ENCODE measurements around the gene ARRDC2. TPM values are rescaled to one million over a fixed set of nuclear protein-coding genes. Genes with fewer than 3 reads are reported as not detected.
A peak's percentile ranks its signal among the peaks of the same experiment; 100 is the strongest.
"Not testable (repeated sequence)": the region's sequence is repeated elsewhere in the genome, so short reads cannot be mapped to it uniquely, and the experiment has no call there.

ARRDC2 gene
- total RNA-seq, 8 experiments from 2014 or later = 0.79 to 18.2 (median 5.4) TPM

DNA sequence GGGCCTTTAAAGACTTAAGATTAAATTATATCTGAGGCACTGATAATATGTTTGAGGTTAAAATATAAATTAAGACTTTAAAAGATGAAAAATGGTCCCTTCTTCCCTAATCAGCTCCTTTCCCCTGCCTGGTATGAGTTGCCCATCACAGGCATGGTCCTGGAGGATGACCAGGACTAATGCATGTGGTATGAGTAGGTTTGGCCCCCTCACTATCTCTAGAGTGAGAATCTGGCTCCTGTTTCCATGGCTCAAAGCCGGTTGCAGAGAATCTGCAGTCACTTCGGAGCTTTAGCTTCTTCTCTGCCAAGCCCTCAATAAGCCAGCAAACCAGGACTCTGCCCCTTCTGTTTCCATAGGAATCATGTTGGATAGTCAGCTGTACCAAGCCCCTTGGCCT, 24.1 kb downstream of the ARRDC2 start:
- ATAC-seq (replicated peaks in 6 of 8); H3K4me1 ChIP-seq (replicated peaks in 1 of 2); in situ Hi-C loops (cut with MboI; ENCODE audit: low pct_unique_long_range_greater_than_20kb in 2 of 9, low sequenced_read_pairs in 9 of 9, unreplicated experiment in 9 of 9); H3K27ac ChIP-seq; H3K4me3 ChIP-seq: not testable (repeated sequence)
- 0 to 92% (median 56%) methylated on average over 1 to 2 of the region's 2 CpGs; no CpG with 5 or more reads in 4 of the 10 experiments for WGBS, 10 experiments

DNA sequence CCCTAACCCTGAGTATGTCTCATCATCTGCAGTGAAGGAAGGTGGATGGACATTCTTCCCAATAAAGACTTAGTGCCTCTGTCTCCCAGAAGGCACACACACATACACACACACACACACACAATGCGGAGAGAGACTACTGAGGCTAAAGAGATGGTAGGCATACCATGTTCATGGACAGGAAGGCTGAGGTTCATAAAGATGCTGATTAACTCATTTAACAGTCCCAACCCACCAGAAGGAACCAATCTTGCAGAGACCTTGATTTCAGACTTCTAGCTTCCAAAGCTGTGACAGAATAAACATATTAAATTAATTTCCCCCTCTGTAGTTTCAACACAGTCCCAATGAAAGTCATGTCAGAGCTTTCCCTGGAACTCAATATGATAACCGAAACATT, 33.1 kb downstream of the ARRDC2 start:
- WGBS, 10 experiments = 63 to 100% (median 80%) methylated on average over 1 to 2 of the region's 2 CpGs; no CpG with 5 or more reads in 5 of the 10 experiments
- no peak for ATAC-seq (replicated peaks in 6 of 8)
- H3K4me3 ChIP-seq = no peak overlapping the region
- H3K27ac ChIP-seq = no peak overlapping the region
- no peaks in the 10 kb centered on the region for H3K4me1 ChIP-seq (replicated peaks in 1 of 2)
- in situ Hi-C loops (cut with MboI; ENCODE audit: low pct_unique_long_range_greater_than_20kb in 2 of 9, low sequenced_read_pairs in 9 of 9, unreplicated experiment in 9 of 9) = no loop called here

DNA sequence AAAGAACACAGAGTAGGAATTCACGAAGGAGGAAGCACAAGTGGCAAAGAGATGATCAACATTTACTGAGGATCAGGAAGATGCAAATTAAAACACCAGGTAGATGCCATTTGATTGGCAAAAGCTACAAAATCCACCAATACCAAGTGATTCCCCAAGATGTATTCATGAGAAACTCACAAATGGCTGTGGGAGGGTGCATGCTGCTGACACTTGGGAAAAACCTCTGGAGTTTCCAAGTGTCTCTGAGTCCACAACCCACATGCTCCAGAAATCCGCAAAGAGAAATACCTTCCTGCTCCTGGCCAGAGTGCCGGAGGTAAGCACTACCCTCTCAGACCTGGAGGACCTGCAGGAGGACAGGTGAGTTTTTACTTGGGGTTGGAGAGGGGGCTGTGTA, 35.7 kb downstream of the ARRDC2 start:
- in situ Hi-C loops (cut with MboI; ENCODE audit: low pct_unique_long_range_greater_than_20kb in 2 of 9, low sequenced_read_pairs in 9 of 9, unreplicated experiment in 9 of 9) = no loop called here
- Histone ChIP-seq H3K4me1 (replicated peaks in 1 of 2) (no peaks in the 10 kb centered on the region), H3K27ac (no peak overlapping the region), H3K4me3 (no peak overlapping the region)
- ATAC-seq (replicated peaks in 6 of 8) = no peak
- WGBS, 10 experiments = 60 to 100% (median 85%) methylated on average over 1 to 3 of the region's 3 CpGs; no CpG with 5 or more reads in 2 of the 10 experiments

DNA sequence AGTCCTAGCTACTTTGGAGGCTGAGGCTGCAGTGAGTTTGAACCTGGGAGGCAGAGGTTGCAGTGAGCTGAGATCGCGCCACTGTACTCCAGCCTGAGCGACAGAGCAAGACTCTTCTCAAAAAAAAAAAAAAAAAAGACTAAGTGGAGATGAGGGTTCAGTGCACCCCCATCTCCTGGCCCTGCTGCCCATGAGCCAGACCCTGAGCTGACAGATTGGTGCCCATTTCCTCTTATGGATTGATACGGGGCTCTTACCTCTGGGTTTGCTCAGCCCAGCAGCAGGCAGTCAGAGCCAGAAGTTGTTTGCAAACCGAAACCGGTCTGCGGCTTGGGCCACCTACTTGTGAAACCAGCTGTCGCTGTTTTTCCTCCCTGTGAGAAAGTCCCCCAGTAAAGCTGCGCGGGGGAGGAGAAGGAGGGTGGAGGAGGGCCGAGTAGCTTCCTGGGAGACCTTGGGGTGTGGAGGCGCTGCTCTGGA, 36.9 kb downstream of the ARRDC2 start:
- in situ Hi-C loops (cut with MboI; ENCODE audit: low pct_unique_long_range_greater_than_20kb in 2 of 9, low sequenced_read_pairs in 9 of 9, unreplicated experiment in 9 of 9) = no loop called here
- Histone ChIP-seq H3K27ac (no peak overlapping the region), H3K4me1 (replicated peaks in 1 of 2) (no peaks in the 10 kb centered on the region), H3K4me3 (no peak overlapping the region)
- WGBS, 10 experiments = 0 to 85% (median 27%) methylated on average over 2 to 9 of the region's 12 CpGs; no CpG with 5 or more reads in 2 of the 10 experiments
- peak in 6 of 8 experiments; percentile 15 to 72 (median 50) for ATAC-seq (replicated peaks in 6 of 8)

DNA sequence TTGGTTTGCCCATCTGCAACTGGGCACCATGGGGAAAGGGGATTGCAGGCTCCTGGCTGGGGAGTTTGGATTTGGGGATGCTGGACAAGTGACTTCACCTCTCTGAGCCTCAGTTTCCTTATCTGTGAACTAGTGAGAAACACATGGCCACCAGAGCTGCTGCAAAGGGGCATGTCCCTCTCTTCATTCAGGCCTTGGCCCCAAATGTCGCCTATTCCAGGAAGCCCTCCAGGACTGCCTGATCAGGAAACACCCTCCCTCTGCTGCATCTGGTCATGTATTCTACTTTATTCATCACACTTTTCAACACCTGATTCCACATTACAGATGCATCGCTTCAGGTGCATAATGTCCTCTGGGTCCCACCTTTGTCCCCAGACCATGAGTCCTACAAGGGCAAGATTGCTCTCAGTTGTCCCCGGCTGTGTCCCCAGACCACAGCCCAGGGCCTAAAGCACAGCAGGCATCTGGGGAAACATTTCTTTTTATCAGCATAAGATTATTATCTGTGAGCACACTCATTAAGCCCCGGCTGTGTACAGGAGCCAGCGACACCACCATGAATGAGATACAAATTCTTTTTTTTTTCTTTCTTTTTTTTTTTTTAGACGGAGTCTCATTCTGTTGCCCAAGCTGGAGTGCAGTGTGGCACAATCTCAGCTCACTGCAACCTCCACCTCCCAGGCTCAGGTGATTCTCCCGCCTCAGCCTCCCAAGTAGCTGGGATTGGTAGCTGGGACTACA, 37.5 kb downstream of the ARRDC2 start:
- peak in 1 of 8 experiments; percentile 15 for ATAC-seq (replicated peaks in 6 of 8)
- Histone ChIP-seq H3K4me3 (no peak overlapping the region), H3K27ac (no peak overlapping the region), H3K4me1 (replicated peaks in 1 of 2) (no peaks in the 10 kb centered on the region)
- WGBS, 10 experiments = 50 to 100% (median 86%) methylated on average over 1 to 6 of the region's 7 CpGs; no CpG with 5 or more reads in 3 of the 10 experiments
- in situ Hi-C loops (cut with MboI; ENCODE audit: low pct_unique_long_range_greater_than_20kb in 2 of 9, low sequenced_read_pairs in 9 of 9, unreplicated experiment in 9 of 9) = no loop called here

DNA sequence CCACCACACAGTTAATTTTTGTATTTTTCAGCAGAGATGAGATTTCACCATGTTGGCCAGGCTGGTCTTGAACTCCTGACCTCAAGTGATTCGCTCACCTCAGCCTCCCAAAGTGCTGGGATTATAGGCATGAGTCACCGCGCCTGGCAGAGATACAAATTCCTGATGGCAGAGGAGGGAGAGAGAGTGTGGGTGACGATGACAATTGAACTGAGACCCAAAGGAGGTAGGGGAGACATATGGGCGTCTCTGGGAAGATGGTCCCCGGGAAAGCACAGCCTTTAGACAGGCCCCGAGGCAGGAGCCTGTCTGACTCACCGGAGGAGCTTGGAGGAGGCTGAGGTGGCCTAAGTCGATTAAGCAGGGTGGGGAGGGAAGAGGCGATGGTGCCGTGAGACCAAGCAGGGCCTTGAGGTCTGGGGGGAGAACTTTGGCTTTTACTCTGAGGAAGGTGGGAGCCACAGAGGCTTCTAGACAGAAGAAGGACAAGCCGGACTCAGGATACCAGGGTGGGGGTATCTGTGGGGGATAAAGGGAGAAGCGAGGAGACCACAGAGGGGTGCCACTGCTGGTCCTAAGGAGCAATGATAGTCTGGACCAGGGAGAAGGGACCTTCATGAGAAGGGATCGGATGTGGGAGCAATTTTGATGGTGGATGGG, 38.2 kb downstream of the ARRDC2 start:
- WGBS, 10 experiments = 0 to 83% (median 60%) methylated on average over 1 to 5 of the region's 14 CpGs; no CpG with 5 or more reads in 1 of the 10 experiments
- peak in 7 of 8 experiments; percentile 15 to 69 (median 57) for ATAC-seq (replicated peaks in 6 of 8)

DNA sequence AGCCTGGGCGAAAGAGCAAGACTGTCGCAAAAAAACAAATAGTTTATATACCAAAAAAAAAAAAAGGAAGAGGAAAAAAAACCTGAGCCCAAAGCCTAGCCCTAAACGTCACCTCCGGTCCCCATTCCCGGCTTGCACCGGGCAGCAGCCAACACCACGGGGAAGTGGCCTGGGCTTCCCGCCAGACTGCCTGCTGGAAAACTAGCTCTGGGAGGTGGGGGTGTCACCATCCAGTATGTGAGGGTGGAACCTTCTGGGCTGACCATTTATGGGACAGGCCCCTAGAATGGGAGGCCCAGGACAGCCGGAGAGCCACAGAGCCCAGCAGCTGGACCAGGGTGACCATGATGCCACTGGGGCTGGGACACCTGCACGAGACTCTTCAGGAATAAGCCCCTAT, 41.4 kb downstream of the ARRDC2 start:
- in situ Hi-C loops (cut with MboI; ENCODE audit: low pct_unique_long_range_greater_than_20kb in 2 of 9, low sequenced_read_pairs in 9 of 9, unreplicated experiment in 9 of 9) = no loop called here
- peak in 3 of 8 experiments; percentile 32 to 67 (median 63) for ATAC-seq (replicated peaks in 6 of 8)
- WGBS, 10 experiments = 7 to 71% (median 55%) methylated on average over 1 to 5 of the region's 10 CpGs; no CpG with 5 or more reads in 5 of the 10 experiments
- Histone ChIP-seq H3K4me1 (replicated peaks in 1 of 2) (no peaks in the 10 kb centered on the region), H3K4me3 (no peak overlapping the region), H3K27ac (no peak overlapping the region)

More for the DNA sequence above, 38.2 kb downstream of the ARRDC2 start:
- in situ Hi-C loops (cut with MboI; ENCODE audit: low pct_unique_long_range_greater_than_20kb in 2 of 9, low sequenced_read_pairs in 9 of 9, unreplicated experiment in 9 of 9) = no loop called here
- Histone ChIP-seq H3K4me3 (no peak overlapping the region), H3K27ac (no peak overlapping the region), H3K4me1 (replicated peaks in 1 of 2) (no peaks in the 10 kb centered on the region)

DNA sequence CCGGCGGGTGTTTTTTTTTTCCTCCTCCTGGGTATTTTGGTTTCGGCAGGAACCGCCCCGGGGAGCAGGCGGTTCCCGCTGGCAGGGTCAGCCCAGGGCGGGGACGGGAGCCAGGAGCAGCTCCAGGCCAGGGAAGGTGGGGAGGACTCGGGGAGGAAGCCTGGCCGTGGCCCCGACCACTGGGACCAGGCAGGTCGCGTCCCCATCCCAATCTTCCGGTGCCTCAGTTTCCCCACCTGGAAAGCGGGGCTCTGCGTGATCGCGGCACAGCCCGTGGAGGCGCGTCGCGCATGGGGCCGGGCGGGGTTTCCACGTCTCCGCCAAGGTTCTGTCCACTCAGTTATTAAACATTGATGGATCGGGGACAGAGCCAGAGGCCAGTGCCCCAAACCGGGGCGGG, 43.9 kb downstream of the ARRDC2 start:
- Histone ChIP-seq H3K4me1 (replicated peaks in 1 of 2) (no peaks in the 10 kb centered on the region), H3K4me3 (no peak overlapping the region), H3K27ac (no peak overlapping the region)
- 17% methylated on average over 11 of the region's 31 CpGs; no CpG with 5 or more reads in 9 of the 10 experiments for WGBS, 10 experiments
- ATAC-seq (replicated peaks in 6 of 8) = peak in 3 of 8 experiments; percentile 38 to 60 (median 59)
- in situ Hi-C loops (cut with MboI; ENCODE audit: low pct_unique_long_range_greater_than_20kb in 2 of 9, low sequenced_read_pairs in 9 of 9, unreplicated experiment in 9 of 9) = no loop called here

DNA sequence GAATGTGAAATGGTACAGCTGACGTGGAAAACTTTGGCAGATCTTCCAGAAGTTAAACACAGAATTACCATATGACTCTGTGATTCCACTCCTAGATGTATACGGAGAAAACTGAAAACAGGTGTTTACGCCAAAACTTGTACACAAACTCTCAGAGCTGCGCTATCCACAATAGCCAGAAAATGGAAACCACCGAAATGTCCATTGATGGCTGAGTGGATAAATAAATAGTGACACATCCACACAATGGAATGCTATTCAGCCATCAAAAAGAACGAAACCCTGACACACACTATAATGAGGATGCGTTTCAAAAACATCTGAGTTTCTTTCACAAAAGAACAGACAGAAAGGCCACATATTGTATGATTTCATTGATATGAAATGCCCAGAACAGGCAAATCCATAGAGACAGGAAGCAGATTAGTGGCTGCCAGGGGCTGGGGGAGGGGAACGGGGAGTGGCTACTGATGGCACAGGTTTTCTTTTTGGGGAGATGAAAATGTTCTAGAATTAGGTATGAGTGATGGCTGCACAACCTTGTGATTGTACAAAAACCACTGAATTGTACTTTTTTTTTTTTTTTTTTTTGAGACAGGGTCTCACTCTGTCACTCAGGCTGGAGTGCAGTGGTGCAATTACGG, 45.7 kb downstream of the ARRDC2 start:
- in situ Hi-C loops (cut with MboI; ENCODE audit: low pct_unique_long_range_greater_than_20kb in 2 of 9, low sequenced_read_pairs in 9 of 9, unreplicated experiment in 9 of 9) = no loop called here
- Histone ChIP-seq H3K27ac (no peak overlapping the region), H3K4me3 (no peak overlapping the region), H3K4me1 (replicated peaks in 1 of 2) (peaks cover 0 to 4% of the 10 kb centered on the region in 2 donors)
- no peak for ATAC-seq (replicated peaks in 6 of 8)
- WGBS, 10 experiments = 18 to 86% (median 75%) methylated on average over 3 to 7 of the region's 9 CpGs

DNA sequence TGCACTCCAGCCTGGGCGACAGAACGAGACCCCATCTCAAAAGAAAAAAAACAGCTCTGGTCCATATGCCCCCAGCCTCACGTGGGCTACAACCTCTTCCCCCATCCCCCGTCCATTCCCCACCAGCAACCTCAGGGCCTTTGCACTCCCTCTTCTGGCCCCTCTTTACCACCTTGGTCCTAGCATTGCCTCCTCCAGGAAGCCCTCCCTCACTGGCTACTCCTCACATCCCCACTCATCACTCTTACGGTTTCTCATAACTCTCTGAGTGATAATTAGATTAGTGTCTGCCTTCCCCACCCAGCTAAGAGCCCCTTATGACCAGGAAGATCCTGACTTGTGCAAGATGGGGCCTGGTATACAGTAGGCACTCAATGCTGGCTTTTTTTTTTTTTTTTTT, 48.0 kb downstream of the ARRDC2 start:
- in situ Hi-C loops (cut with MboI; ENCODE audit: low pct_unique_long_range_greater_than_20kb in 2 of 9, low sequenced_read_pairs in 9 of 9, unreplicated experiment in 9 of 9) = loop anchor here in 1 of 9 experiments (5.0 kb wide), 1 partner anchor 54 kb away; no protein-coding TSS in a partner anchor
- Histone ChIP-seq H3K4me1 (replicated peaks in 1 of 2) (peaks cover 0 to 4% of the 10 kb centered on the region in 2 donors), H3K4me3 (no peak overlapping the region), H3K27ac (no peak overlapping the region)
- 60 to 76% (median 70%) methylated on average over 1 to 4 of the region's 5 CpGs; no CpG with 5 or more reads in 7 of the 10 experiments for WGBS, 10 experiments
- ATAC-seq (replicated peaks in 6 of 8) = no peak

DNA sequence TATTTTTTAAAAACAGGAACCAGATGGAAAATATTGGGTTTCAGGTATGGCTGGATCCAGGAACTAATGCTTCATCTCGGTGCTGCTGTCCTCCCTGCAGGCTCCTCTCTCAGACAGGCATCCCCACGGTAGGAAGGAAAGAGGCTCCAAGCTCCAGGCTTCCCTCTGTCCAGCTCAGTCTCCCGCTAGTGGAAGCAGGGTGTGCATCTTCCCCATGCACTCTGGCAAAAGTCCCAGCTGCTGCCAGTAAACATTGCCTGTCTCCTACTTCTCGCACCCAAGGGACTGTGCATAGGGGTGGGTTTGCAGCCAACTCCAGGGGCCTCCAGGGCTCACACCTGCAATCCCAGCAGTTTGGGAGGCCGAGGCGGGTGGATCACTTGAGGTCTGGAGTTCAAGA, 49.6 kb downstream of the ARRDC2 start:
- H3K4me3 ChIP-seq = no peak overlapping the region
- in situ Hi-C loops (cut with MboI; ENCODE audit: low pct_unique_long_range_greater_than_20kb in 2 of 9, low sequenced_read_pairs in 9 of 9, unreplicated experiment in 9 of 9) = loop anchor here in 1 of 9 experiments (5.0 kb wide), 1 partner anchor 55 kb away; no protein-coding TSS in a partner anchor
- 40 to 100% (median 83%) methylated on average over 1 to 4 of the region's 6 CpGs; no CpG with 5 or more reads in 3 of the 10 experiments for WGBS, 10 experiments
- peak in 2 of 8 experiments; percentile 13 for ATAC-seq (replicated peaks in 6 of 8)
- no peak overlapping the region for H3K27ac ChIP-seq
- peaks cover 0 to 4% of the 10 kb centered on the region in 2 donors for H3K4me1 ChIP-seq (replicated peaks in 1 of 2)

DNA sequence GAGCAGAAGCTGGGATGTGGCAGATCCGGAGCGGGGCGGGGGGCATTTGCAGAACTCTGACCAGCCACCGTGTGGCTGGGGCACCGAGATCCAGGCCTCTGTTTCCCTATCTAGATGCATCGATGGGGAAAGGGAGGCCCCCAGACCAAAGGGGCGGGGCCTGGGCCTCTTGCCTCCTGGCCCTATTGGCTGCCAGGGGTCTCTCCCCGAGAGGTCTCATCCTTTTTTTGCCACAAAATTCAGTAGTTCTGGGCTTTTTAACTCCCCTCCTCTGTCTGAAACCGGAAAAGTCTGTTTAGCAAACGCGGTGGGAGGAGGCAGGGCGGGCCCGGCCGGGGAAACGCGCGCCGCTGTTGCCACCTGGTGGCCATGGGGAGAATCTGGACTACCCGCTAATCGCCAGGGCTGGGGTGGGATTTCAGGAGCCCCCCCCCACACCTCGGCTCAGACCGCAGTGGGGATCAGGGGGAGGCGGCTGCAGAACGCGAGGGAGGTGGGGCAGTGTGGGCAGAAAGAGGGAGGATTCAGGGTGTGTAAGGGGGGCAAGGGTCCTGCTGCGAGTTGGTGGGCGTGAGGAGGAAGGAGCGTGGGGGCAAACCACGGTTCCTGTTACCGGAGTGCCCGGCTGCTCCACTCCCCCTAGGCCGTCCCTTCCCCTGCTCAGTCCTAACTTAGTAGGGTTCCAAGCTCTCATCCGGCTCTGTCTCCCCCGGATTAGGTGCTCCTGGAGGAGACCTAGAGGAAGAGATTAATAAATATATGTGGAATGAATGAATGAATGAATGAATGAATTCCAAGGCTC, 50.4 kb downstream of the ARRDC2 start:
- H3K4me1 ChIP-seq (replicated peaks in 1 of 2) = peaks cover 0 to 4% of the 10 kb centered on the region in 2 donors
- H3K27ac ChIP-seq = no peak overlapping the region

More for the DNA sequence above, 50.4 kb downstream of the ARRDC2 start:
- peak overlapping the region; percentile 8 to 20 (median 18) for H3K4me3 ChIP-seq
- ATAC-seq (replicated peaks in 6 of 8) = peak; percentile 86 to 95 (median 92)
- 0 to 60% (median 12%) methylated on average over 1 to 17 of the region's 34 CpGs; no CpG with 5 or more reads in 3 of the 10 experiments for WGBS, 10 experiments
- in situ Hi-C loops (cut with MboI; ENCODE audit: low pct_unique_long_range_greater_than_20kb in 2 of 9, low sequenced_read_pairs in 9 of 9, unreplicated experiment in 9 of 9) = loop anchor here in 1 of 9 experiments (5.0 kb wide), 1 partner anchor 56 kb away; no protein-coding TSS in a partner anchor

Measured in motor neuron (in vitro differentiated cells).